BLaER1 treated with 17β-estradiol and CSF1 and Interleukin-3, amounts not matched to agents 10 nM and 100 nM (cell line): Measurements from ENCODE around the gene CDH1.
A peak's percentile ranks its signal among the peaks of the same experiment; 100 is the strongest.
"Not testable (repeated sequence)": the region's sequence is repeated elsewhere in the genome, so short reads cannot be mapped to it uniquely, and the experiment has no call there.

Source experiments
- H3K27ac ChIP-seq, 11 experiments: shearing (Covaris generic); formaldehyde crosslinking; 2 replicates each; pipeline ENCODE4 v1.8.1; 2022
- H3K27me3 ChIP-seq, 11 experiments: shearing (Covaris generic); formaldehyde crosslinking; 2 replicates each; pipeline ENCODE4 v1.8.1; 2022
- H3K36me3 ChIP-seq, 11 experiments: shearing (Covaris generic); formaldehyde crosslinking; 2 replicates each; pipeline ENCODE4 v1.8.1; 2022
- H3K4me1 ChIP-seq, 10 experiments: shearing (Covaris generic); formaldehyde crosslinking; 2 replicates each; pipeline ENCODE4 v1.8.1; 2022
- H3K4me2 ChIP-seq, 11 experiments: shearing (Covaris generic); formaldehyde crosslinking; 2 replicates each; pipeline ENCODE4 v1.8.1; 2022
- H3K4me3 ChIP-seq, 10 experiments: shearing (Covaris generic); formaldehyde crosslinking; 2 replicates each; pipeline ENCODE4 v1.8.1; 2022
- H3K9ac ChIP-seq, 11 experiments: shearing (Covaris generic); formaldehyde crosslinking; 2 replicates each; pipeline ENCODE4 v1.8.1; 2022
- H3K9me3 ChIP-seq, 11 experiments: shearing (Covaris generic); formaldehyde crosslinking; replicated peaks in 1 of 11; 2 replicates each; pipeline ENCODE4 v1.8.1; 2022
- H4K20me1 ChIP-seq, 11 experiments: shearing (Covaris generic); formaldehyde crosslinking; 2 replicates each; pipeline ENCODE4 v1.8.1; 2022
- Cebpa-rat ChIP-seq, 11 experiments: shearing (Covaris generic); IDR thresholded peaks; 2 replicates each; pipeline ENCODE4 v1.8.1; 2022

The CDH1 gene

DNA sequence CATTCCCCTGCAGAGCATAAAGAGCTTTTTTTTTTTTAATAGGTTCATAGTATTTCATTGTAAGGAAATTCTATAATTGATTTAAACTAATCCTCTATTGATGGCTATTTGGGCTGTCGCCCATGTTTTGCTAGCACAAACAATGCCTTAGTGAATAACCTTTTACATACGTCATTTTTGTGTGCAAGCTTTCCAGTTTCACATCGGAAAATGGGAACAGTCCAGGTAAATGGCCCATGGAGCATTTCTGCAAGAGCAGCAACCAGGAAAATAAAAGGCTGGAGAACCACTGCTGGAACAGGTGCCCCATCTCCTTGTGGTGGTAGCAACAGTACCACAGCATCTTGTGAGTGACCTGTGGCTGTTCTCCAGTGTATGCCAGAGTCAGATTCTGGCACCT lies 48.6 kb downstream of the CDH1 start:
- Histone ChIP-seq H3K4me2 (no peak overlapping the region), H3K9ac (no peak overlapping the region), H4K20me1 (no peaks in the 10 kb centered on the region), H3K27me3 (no peaks in the 10 kb centered on the region), H3K36me3 (no peaks in the 10 kb centered on the region), H3K4me1 (peaks cover 24 to 35% (median 30%) of the 10 kb centered on the region in 10 experiments), H3K27ac (no peak overlapping the region), H3K4me3 (no peak overlapping the region), H3K9me3 (no peaks in the 10 kb centered on the region)
- no peak for TF ChIP-seq Cebpa-rat (IDR thresholded peaks at IDR 0.05)

DNA sequence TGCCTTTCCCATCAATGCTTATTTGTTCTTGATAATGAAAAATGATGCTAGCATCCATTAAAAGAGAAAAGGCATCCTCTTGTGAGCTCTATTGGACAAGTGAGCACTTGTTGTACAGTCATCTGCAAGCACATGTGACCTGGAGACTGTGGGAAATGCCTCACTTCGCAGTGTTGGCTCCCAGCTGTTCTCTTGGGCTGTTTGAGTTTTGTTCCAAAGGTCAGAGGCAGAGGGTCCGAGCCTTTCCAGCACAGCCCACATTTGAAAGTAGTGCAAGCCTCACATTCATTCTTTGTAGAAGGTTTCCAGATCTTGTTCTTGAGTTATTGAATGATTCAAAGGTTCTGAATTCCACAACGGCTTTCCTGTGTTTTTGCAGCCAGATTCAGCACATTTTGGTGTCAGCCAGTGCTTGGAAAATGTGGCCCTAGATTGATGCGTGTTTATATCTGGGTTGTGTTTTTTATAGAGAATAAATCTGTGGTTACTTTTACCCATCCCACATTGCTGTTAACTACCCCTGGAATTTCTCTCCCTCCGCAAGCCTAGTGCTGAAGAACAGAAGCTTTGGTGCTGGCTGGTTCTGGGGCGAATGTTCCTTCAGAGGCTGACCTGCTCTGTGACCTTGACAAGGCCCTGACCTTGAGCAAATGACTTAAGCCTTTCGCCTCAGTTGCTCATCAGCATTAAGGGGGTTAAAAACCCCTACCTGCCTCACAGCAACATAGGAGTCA lies 49.8 kb downstream of the CDH1 start:
- peaks cover 15 to 32% (median 26%) of the 10 kb centered on the region in 10 experiments for H3K4me1 ChIP-seq
- H3K9me3 ChIP-seq = no peaks in the 10 kb centered on the region
- H4K20me1 ChIP-seq = no peaks in the 10 kb centered on the region
- no peak overlapping the region for H3K27ac ChIP-seq
- H3K4me3 ChIP-seq = no peak overlapping the region
- no peaks in the 10 kb centered on the region for H3K27me3 ChIP-seq
- no peak overlapping the region for H3K4me2 ChIP-seq
- H3K9ac ChIP-seq = no peak overlapping the region
- no peak for TF ChIP-seq Cebpa-rat (IDR thresholded peaks at IDR 0.05)
- no peaks in the 10 kb centered on the region for H3K36me3 ChIP-seq

DNA sequence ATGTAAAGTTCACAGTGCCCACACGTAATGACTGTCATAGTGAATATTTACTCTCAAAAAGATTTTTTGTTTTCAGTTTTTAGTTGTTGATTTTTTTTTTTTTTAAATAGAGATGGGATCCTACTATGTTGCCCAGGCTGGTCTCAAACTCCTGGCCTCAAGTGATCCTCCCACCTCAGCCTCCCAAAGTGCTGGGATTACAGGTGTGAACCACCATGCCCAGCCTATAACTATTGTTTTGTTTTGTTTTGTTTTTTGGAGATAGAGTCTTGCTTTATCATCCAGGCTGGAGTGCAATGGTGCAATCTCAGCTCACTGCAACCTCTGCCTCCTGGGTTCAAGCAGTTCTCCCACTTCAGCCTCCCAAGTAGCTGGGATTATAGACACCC lies 50.3 kb downstream of the CDH1 start:
- H3K27ac ChIP-seq, H3K4me3 ChIP-seq, H3K9ac ChIP-seq, H4K20me1 ChIP-seq, H3K36me3 ChIP-seq, H3K27me3 ChIP-seq, H3K9me3 ChIP-seq, H3K4me2 ChIP-seq: not testable (repeated sequence)
- H3K4me1 ChIP-seq = peaks cover 9 to 28% (median 20%) of the 10 kb centered on the region in 10 experiments

DNA sequence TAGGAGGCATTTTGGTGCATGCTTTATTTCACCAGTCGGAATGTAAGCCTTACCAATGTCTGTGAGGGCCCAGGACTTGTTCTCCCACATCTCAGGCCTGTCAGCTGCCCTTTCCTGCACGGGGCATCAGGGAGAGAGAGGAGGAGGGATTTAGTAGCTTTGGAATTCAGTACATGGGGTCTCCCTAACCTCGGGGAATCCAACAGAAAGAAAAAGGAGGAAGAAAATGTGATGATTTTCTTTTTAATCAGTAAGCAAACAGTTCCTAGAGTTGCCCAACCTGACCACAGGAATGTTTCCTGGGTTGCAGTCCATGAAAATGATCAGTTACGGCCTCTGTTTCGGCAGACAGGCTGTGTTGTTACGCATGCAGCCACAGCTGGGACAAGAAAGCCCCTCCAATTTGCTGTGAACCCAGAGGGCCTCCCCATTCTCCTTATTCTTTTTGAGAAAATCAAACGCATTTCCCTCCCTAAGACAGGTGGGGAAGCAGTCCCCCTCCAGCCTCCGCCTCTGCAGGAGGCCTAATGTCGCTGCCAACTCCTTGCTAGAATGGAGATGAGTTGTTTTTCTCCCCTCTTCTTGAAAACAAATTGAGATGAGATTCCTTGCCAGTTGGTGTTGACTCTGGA lies 53.2 kb downstream of the CDH1 start:
- Histone ChIP-seq H3K4me3 (no peak overlapping the region), H3K9me3 (no peaks in the 10 kb centered on the region), H3K9ac (peak overlapping the region in 4 of 11 experiments; percentile 3 to 41 (median 5); a peak in 4 of 22 replicates), H4K20me1 (no peaks in the 10 kb centered on the region), H3K4me1 (peaks cover 0 to 28% (median 13%) of the 10 kb centered on the region in 10 experiments; a peak in 13 of 20 replicates), H3K36me3 (no peaks in the 10 kb centered on the region), H3K27me3 (no peaks in the 10 kb centered on the region), H3K27ac (peak overlapping the region in 6 of 11 experiments; percentile 5 to 56 (median 50); a peak in 9 of 22 replicates), H3K4me2 (peak overlapping the region in 8 of 11 experiments; percentile 7 to 72 (median 56); a peak in 17 of 22 replicates)
- peak in 7 of 11 experiments; percentile 17 to 81 (median 72); a peak in 10 of 22 replicates for TF ChIP-seq Cebpa-rat (IDR thresholded peaks at IDR 0.05)

DNA sequence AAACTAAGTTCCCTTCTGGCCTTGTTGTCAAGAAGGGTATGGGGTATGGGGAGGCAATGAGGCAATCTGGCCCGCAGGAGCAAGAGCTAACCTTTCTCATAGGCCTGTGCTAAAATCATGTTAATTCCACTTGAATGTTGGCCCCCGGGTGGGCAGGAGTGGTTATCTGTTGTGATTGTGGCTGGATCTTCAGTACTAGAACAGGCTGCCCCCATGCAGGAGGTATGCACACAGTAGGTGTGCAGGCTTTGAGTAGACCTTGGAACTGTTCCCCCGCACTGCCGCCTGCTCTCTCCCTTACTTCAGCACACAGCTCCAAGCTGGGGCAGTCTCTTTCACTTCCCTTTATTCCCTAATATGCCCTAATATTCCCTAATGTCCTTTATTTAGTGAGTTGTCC lies 53.9 kb downstream of the CDH1 start:
- H3K4me2 ChIP-seq = peak overlapping the region in 6 of 11 experiments; percentile 17 to 72 (median 60); a peak in 8 of 22 replicates
- H3K4me3 ChIP-seq = no peak overlapping the region
- peak overlapping the region in 6 of 11 experiments; percentile 5 to 56 (median 50); a peak in 9 of 22 replicates for H3K27ac ChIP-seq
- no peaks in the 10 kb centered on the region for H3K27me3 ChIP-seq
- no peaks in the 10 kb centered on the region for H3K9me3 ChIP-seq
- peaks cover 0 to 28% (median 13%) of the 10 kb centered on the region in 10 experiments; a peak in 13 of 20 replicates for H3K4me1 ChIP-seq
- H3K36me3 ChIP-seq = no peaks in the 10 kb centered on the region
- peak overlapping the region in 2 of 11 experiments; percentile 3 to 33; a peak in 3 of 22 replicates for H3K9ac ChIP-seq
- no peaks in the 10 kb centered on the region for H4K20me1 ChIP-seq
- no peak for TF ChIP-seq Cebpa-rat (IDR thresholded peaks at IDR 0.05)

DNA sequence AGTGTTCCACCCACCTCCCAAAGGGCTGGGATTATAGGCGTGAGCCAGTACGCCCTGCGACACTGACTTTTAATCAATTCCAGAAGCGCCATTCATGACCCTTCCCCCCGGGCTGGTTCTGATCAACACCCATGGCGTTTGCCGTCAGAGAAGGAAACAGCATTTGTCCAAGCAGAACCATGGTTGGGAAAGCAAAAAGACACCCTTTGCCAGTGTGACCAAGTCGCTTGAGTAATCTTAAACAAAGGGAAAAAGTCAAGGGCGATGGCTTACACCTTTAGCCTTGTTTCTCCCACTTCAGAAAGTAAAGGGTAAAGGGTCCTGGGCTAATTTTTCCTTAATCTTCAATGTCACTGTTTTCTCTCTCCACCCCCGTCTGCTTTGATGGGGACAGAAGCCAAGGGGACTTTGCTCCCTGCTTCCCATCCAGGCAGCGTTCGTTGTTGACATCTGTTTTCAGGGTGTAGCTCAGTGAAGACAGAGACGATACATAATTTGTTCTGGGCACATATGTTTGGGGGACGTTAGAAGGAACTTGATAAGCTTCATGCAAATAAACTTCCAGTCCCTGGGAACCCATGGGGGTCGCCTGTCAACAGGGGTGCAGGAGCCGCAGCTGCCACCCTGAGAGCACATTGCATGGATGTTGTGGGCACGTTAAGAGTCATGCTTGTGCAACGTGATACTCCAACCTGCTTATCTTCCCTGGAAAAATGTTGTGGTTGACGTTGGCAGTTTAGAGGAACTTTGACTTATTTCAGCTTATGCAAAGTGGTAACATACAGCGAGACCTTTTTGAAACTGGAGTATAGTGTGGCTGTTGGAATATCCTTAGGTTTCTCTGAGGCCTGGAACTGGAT lies 55.6 kb downstream of the CDH1 start:
- Histone ChIP-seq H3K36me3 (no peaks in the 10 kb centered on the region), H3K4me1 (peaks cover 0 to 28% (median 13%) of the 10 kb centered on the region in 10 experiments; a peak in 13 of 20 replicates), H3K27me3 (no peaks in the 10 kb centered on the region), H3K27ac (peak overlapping the region in 1 of 11 experiments; percentile 34; a peak in 1 of 22 replicates), H3K4me3 (no peak overlapping the region), H3K9ac (no peak overlapping the region), H3K4me2 (no peak overlapping the region), H3K9me3 (no peaks in the 10 kb centered on the region), H4K20me1 (no peaks in the 10 kb centered on the region)
- no peak for TF ChIP-seq Cebpa-rat (IDR thresholded peaks at IDR 0.05)

DNA sequence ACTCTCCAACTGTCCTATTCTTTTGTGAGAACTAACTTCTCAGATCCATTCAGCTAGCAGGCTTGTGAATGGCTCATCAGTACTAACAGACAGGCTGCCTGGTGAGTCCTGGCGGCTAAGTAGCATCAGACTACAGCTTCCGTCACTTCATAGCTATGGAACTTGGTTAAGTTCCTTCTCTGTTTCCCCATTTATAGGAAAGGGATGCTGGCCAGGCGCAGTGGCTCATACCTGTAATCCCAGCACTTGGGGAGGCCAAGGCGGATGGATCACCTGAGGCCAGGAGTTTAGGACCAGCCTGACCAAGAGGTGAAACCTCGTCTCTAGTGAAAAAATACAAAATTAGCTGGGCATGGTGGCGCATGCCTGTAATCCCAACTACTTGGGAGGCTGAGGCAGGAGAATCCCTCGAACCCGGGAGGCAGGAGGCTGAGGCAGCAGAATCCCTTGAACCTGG lies 56.3 kb downstream of the CDH1 start:
- Histone ChIP-seq H3K4me1 (peaks cover 0 to 28% (median 13%) of the 10 kb centered on the region in 10 experiments; a peak in 13 of 20 replicates), H3K27me3 (no peaks in the 10 kb centered on the region), H4K20me1 (no peaks in the 10 kb centered on the region), H3K9ac (no peak overlapping the region), H3K36me3 (no peaks in the 10 kb centered on the region), H3K4me3 (no peak overlapping the region), H3K4me2 (no peak overlapping the region), H3K27ac (no peak overlapping the region), H3K9me3 (no peaks in the 10 kb centered on the region)
- no peak for TF ChIP-seq Cebpa-rat (IDR thresholded peaks at IDR 0.05)

DNA sequence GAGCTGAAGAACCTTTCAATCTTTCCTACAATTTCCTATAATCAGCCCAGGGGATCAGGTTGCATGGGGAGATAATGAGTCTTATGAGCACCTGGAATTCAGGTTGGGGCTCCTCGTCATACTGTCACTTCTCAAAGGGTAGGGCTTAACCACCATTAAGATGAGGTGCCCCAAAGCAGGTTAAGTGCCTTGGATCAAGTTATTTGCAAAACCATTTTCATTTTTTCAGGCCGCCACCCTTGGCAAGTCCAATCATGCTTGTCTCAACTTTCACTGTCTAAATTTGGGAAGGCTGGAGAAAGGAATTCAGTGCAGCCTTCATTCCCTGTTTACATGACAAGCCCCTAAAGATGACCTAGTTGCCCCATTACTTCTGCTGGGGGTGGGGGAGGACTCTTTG lies 61.3 kb downstream of the CDH1 start:
- no peak overlapping the region for H3K4me3 ChIP-seq
- no peaks in the 10 kb centered on the region for H3K9me3 ChIP-seq
- H3K27me3 ChIP-seq = no peaks in the 10 kb centered on the region
- no peak overlapping the region for H3K9ac ChIP-seq
- H3K4me1 ChIP-seq = 0 out of 20 replicates have a peak, but pooled peaks cover 0 to under 1% (median 0%) of the 10 kb centered on the region in 10 experiments
- no peak overlapping the region for H3K4me2 ChIP-seq
- no peak overlapping the region for H3K27ac ChIP-seq
- no peaks in the 10 kb centered on the region for H3K36me3 ChIP-seq
- no peaks in the 10 kb centered on the region for H4K20me1 ChIP-seq
- no peak for TF ChIP-seq Cebpa-rat (IDR thresholded peaks at IDR 0.05)
